Activated T-cell treated with anti-CD3 and anti-CD28 coated beads, Interleukin-2, amount 50 U/mL, for 24 hours (primary cell): ENCODE measurements around the gene SLC22A24.
"Not testable (repeated sequence)": the region's sequence is repeated elsewhere in the genome, so short reads cannot be mapped to it uniquely, and the experiment has no call there.

Experiments used
- DNase-seq: peaks from one replicate; pipeline ENCODE4 v3.0.0-alpha.2; 2020
- H3K27ac Mint-ChIP-seq: 2 replicates; pipeline ENCODE4 v1.8.0; 2020; ENCODE audit warnings: mild to moderate bottlenecking, mixed read lengths
- H3K27me3 Mint-ChIP-seq: 2 replicates; pipeline ENCODE4 v1.8.0; 2020; ENCODE audit warnings: mixed read lengths
- H3K36me3 Mint-ChIP-seq: 2 replicates; pipeline ENCODE4 v1.8.0; 2020; ENCODE audit warnings: low read depth, mixed read lengths
- H3K4me1 Mint-ChIP-seq: 2 replicates; pipeline ENCODE4 v1.8.0; 2020; ENCODE audit warnings: low read depth, mixed read lengths
- H3K4me3 Mint-ChIP-seq: 2 replicates; pipeline ENCODE4 v1.8.0; 2020; ENCODE audit warnings: mild to moderate bottlenecking, moderate library complexity, mixed read lengths
- H3K9me3 Mint-ChIP-seq: 2 replicates; pipeline ENCODE4 v1.8.0; 2020; ENCODE audit warnings: mixed read lengths

The SLC22A24 gene, protein sequence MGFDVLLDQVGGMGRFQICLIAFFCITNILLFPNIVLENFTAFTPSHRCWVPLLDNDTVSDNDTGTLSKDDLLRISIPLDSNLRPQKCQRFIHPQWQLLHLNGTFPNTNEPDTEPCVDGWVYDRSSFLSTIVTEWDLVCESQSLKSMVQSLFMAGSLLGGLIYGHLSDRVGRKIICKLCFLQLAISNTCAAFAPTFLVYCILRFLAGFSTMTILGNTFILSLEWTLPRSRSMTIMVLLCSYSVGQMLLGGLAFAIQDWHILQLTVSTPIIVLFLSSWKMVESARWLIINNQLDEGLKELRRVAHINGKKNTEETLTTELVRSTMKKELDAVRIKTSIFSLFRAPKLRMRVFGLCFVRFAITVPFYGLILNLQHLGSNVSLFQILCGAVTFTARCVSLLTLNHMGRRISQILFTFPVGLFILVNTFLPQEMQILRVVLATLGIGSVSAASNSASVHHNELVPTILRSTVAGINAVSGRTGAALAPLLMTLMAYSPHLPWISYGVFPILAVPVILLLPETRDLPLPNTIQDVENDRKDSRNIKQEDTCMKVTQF

DNA sequence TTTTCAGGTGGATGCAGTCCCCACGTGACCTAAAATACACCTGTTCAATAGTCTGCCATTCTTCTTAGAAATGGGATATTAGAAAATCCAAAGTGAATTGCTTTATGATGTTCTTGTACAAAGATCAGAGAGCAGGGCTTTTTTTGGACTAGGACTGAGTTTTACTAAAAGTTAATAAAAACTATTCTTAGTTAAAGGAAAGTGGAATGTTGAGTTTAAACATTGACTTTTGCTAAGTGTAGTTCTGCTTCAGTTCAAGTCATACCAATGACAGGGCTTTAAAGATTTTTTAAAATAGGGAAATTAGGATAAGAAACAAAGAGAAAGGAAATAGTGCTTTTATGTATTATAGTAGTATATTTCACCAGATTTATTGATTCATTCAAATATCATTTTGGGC lies at the start of gene SLC22A24:
TSS of gene SLC22A24 (minus strand) at position 101 of the 400 bp plus-strand sequence. CDS start 442 bp downstream, outside the sequence.
- H3K4me3 Mint-ChIP-seq: no peak within 1 kb of the TSS
- H3K36me3 Mint-ChIP-seq: no peaks in the 10 kb centered on the region
- H3K4me1 Mint-ChIP-seq: no peaks in the 10 kb centered on the region
- H3K9me3 Mint-ChIP-seq: no peaks in the 10 kb centered on the region
- H3K27ac Mint-ChIP-seq: no peak within 1 kb of the TSS
- no peak for DNase-seq
- peaks cover 18% of the 10 kb centered on the region for H3K27me3 Mint-ChIP-seq

DNA sequence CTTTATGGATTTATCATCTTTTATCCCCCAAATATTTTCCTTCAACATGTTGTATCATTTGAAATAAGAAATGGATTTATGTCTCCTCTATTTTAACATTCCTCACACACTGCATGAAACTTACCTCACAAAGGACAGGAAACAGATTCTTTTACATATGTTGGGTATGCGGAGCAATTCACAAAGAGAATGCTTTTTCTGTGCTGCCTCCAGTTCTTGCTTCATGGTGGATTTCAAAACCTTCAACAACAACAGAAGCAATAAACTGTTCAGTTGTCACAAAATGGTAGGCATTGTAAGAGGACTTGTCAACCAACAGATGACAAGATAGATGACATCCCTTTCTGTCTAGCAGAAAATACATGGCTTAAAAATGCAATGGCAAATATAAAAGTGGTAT lies 36.5 kb upstream of the SLC22A24 start:
- no peak overlapping the region for H3K4me3 Mint-ChIP-seq
- peaks cover 31% of the 10 kb centered on the region for H3K27me3 Mint-ChIP-seq
- no peaks in the 10 kb centered on the region for H3K36me3 Mint-ChIP-seq
- peaks cover 8% of the 10 kb centered on the region for H3K9me3 Mint-ChIP-seq
- no peak overlapping the region for H3K27ac Mint-ChIP-seq
- H3K4me1 Mint-ChIP-seq: peaks cover 1% of the 10 kb centered on the region
- no peak for DNase-seq

DNA sequence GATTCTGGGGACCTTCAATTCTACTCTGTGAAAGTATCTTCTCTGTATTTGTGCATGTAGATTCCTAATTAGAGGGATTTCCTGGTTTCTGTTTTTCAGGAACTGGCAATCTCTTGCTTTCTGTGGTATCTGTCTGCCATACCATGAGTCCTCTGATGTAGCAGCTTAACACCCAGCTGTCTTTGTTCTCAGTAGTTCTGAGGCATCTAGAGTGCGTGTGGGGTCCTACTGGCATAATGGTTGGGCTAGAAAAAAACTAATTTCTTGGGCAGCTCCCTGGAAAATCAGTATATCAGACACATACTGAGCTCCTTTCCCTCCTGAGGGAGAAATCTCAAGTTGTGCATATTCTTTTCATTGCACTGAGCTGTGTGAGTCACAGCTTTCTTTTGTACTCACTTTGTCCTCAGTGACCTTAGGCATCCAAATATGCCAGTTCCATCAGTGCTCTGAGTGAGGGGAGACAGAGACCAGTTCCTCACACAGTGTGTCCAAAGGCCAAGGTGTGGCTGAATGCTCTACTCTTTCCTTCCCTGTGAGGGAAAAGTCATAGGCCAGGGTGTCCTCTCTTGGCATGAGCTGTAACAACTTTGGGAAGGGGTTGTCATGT lies 35.5 kb upstream of the SLC22A24 start:
- Mint-ChIP-seq H3K4me3 (no peak overlapping the region), H3K27ac (no peak overlapping the region), H3K9me3 (peaks cover 8% of the 10 kb centered on the region), H3K27me3 (peaks cover 31% of the 10 kb centered on the region), H3K4me1 (peaks cover 1% of the 10 kb centered on the region), H3K36me3 (no peaks in the 10 kb centered on the region)
- DNase-seq: no peak

DNA sequence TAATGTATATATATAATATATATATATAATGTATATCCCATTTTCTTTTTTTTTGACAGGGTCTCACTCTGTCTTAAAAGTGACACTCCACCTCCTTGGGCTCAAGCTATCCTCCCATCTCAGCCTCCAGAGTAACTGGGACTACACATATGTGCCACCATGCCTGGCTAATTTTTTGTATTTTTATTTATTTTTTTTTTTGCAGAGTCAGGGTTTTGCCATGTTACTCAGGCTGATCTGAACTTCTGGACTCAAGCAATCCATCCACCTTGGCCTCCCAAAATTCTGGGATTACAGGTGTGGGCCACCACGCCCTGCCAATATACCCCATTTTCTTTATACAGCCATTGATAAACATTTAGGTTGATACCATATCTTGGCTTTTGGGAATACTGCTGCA lies 33.9 kb upstream of the SLC22A24 start:
- Mint-ChIP-seq H3K36me3 (no peaks in the 10 kb centered on the region), H3K27ac (no peak overlapping the region), H3K4me3 (no peak overlapping the region), H3K9me3 (peaks cover 8% of the 10 kb centered on the region), H3K4me1 (peaks cover 1% of the 10 kb centered on the region), H3K27me3 (peaks cover 33% of the 10 kb centered on the region)
- no peak for DNase-seq

DNA sequence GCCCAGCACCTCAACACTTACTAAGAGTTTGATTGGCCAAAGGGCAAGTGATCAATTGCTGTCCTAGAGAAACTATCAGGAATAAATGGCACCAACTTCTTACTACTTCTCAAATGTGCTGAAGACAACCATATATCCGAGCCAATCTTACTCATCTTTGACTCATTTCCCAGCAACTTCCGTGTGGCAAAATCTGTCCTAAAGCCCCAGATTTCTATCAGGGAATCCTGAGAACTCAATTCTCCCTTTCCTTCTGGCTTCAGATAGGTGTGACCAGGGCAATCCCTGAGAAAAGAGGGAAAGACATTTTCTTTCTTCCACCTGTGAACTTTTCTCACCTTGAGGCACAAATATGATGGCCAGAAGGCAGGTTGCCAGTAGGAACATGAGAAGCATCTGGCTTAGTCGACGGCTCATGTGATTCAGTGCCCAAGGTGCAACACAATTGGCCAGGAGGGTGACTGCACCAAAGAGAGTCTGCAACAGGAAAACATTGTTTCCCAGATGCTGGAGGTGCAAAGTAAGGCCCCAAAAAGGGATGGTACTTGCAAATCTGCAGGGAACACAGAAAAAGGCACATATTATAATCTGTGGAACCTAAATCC lies 21.8 kb upstream of the SLC22A24 start:
- no peak for DNase-seq
- Mint-ChIP-seq H3K4me3 (no peak overlapping the region), H3K27ac (no peak overlapping the region), H3K4me1 (no peaks in the 10 kb centered on the region), H3K9me3 (no peaks in the 10 kb centered on the region), H3K36me3 (no peaks in the 10 kb centered on the region), H3K27me3 (peaks cover 61% of the 10 kb centered on the region)

DNA sequence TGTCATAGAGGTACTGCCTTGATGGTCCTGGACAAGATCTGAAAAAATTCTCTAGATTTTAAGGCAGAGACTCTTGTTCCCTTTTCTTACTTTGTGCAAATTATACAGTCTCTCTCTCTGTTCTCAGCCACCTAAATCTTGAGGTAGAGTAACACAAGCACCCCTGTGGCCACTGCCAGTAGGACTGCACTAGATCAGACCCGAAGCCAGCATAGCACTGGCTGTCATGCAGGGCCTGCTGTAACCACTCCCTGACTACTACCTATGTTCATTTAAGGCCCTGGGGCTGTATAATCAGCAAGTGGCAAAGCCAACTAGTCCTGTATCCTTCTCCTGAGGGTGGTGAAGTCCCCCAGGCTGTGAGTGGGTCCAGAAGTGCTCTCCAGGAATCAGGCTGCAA lies 11.8 kb upstream of the SLC22A24 start:
- Mint-ChIP-seq H3K27me3 (peaks cover 32% of the 10 kb centered on the region), H3K27ac (no peak overlapping the region), H3K4me3 (no peak overlapping the region), H3K36me3 (no peaks in the 10 kb centered on the region), H3K9me3 (no peaks in the 10 kb centered on the region), H3K4me1 (no peaks in the 10 kb centered on the region)
- DNase-seq: no peak

DNA sequence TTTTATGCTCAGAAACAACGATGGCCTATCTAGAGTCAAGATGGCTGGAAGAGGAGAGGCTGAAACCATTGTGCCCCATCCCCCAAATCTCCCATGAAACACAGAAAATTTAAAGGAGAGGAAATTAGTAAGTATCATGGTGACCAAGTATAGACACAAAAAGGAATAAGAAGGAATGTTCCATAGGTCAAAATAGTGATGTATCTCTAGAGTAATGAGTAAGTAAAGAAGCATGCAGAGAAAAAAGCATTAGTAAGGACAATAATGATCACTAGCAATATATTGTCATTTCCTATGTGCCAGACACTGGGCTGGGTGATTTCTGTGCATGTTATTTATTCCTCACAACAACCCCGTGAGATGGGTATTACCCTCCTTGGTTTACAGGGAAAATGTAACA lies 2.6 kb upstream of the SLC22A24 start:
- no peak overlapping the region for H3K4me3 Mint-ChIP-seq
- no peak for DNase-seq
- no peak overlapping the region for H3K27ac Mint-ChIP-seq
- peaks cover 15% of the 10 kb centered on the region for H3K27me3 Mint-ChIP-seq
- no peaks in the 10 kb centered on the region for H3K9me3 Mint-ChIP-seq
- H3K36me3 Mint-ChIP-seq: no peaks in the 10 kb centered on the region
- H3K4me1 Mint-ChIP-seq: no peaks in the 10 kb centered on the region

DNA sequence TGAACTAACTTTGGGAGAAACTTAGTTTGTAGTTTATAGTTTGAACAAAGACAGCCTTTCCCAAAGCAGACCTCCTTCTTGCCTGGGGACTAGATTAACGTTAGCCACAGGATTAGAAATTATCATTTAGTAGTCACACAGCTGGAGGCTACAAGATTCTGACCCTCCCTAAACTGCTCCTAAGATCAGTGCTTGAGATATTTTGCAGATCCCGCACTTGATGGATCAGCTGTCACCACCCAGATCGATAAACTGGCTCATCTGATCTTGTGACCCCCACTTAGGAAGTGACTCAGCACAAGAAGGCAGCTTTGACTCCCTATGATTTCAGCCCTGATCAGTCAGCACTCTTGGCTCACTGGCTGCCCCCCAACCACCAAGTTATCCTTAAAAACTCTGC lies 1.6 kb downstream of the SLC22A24 start:
- Mint-ChIP-seq H3K4me1 (no peaks in the 10 kb centered on the region), H3K9me3 (no peaks in the 10 kb centered on the region), H3K27ac (no peak overlapping the region), H3K36me3 (no peaks in the 10 kb centered on the region), H3K27me3 (peaks cover 23% of the 10 kb centered on the region), H3K4me3 (no peak overlapping the region)
- DNase-seq: no peak

DNA sequence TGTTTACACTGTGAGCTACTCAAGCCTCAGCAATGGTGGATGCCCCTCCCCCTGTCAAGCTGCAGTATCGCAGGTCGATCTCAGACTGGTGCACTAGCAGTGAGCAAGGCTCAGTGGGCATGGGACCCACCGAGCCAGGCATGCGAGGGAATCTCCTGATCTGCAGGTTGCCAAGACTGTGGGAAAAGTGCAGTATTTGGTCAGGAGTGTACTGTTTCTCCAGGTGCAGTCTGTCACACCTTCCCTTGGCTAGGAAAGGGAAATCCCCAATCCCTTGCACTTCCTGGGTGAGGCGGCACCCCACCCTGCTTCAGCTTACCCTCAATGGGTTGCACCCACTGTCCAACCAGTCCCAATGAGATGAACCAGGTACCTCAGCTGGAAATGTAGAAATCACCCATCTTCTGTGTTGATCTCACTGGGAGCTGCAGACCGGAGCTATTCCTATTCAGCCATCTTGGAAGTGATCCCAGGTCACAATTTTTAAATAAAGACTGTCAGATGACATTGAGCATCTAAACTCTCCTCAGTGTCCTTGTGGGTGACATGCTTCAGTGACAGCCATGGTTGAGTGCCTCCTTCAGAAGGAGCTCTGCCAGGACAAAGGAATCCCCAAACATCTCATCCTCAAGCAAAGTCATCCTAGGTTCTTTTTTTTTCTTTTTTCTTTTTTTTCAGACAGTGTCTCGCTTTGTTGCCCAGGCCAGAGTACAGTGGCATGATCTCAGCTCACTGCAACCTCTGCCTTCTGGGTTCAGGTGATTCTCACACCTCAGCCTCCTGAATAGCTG lies 10.8 kb downstream of the SLC22A24 start:
- Mint-ChIP-seq H3K4me3 (no peak overlapping the region), H3K9me3 (peaks cover 11% of the 10 kb centered on the region), H3K36me3 (no peaks in the 10 kb centered on the region), H3K4me1 (no peaks in the 10 kb centered on the region), H3K27me3 (peaks cover 61% of the 10 kb centered on the region), H3K27ac (no peak overlapping the region)
- DNase-seq: no peak

DNA sequence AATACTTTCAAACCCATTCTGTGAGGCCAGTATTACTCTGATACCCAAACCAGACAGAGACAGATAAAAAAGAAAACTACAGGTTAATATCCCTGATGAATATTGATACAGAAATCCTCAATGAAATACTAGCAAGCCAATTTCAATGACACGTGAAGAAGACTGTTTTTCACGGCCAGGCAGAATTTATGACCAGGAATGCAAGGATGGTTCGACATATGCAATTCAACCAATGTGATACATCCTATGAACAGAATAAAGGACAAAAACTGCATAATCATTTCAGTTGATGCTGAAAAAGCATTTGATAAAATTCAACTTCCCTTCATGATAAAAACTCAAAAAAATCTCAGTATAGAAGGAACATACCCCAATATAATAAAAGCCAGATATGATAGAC lies 44.5 kb downstream of the SLC22A24 start:
- H3K36me3 Mint-ChIP-seq: no peaks in the 10 kb centered on the region
- peaks cover 25% of the 10 kb centered on the region for H3K9me3 Mint-ChIP-seq
- H3K27ac Mint-ChIP-seq: no peak overlapping the region
- DNase-seq: no peak
- peaks cover 14% of the 10 kb centered on the region for H3K27me3 Mint-ChIP-seq
- no peak overlapping the region for H3K4me3 Mint-ChIP-seq
- H3K4me1 Mint-ChIP-seq: no peaks in the 10 kb centered on the region

DNA sequence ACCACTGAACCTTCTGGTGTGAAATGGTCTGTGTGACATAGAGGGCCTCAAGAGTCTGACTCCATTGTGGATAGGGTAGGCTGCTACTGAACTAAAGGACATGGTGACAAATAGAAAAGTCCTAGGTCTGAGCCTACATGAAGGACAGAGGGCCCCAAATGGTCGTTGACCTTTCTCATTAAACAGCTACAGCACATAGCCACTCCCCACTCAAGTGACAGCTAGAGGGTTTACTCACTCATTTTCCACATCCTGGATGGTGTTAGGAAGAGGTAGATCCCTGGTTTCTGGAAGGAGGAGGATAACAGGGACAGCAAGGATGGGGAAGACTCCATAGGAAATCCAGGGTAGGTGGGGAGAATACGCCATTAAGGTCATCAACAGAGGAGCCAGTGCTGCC lies 63.3 kb downstream of the SLC22A24 start:
- Mint-ChIP-seq H3K27me3 (peaks cover 47% of the 10 kb centered on the region), H3K4me1 (peaks cover 1% of the 10 kb centered on the region), H3K36me3 (no peaks in the 10 kb centered on the region), H3K4me3 (no peak overlapping the region), H3K27ac (no peak overlapping the region), H3K9me3 (no peaks in the 10 kb centered on the region)
- DNase-seq: no peak

DNA sequence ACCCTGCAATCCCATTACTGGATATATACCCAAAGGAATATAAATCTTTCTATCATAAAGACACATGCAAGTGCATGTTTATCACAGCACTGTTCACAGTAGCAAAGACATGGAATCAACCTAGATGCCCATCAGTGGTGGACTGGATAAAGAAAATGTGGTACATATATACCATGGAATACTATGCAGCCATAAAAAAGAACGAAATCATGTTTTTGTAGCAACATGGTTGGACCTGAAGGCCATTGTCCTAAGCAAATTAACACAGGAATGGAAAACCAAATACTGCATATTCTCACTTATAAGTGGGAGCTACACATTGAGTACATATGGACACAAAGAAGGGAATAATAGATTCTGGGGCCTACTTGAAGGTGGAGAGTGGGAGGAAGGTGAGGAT lies 97.8 kb downstream of the SLC22A24 start:
- H3K36me3 Mint-ChIP-seq, H3K9me3 Mint-ChIP-seq, H3K4me1 Mint-ChIP-seq, H3K27ac Mint-ChIP-seq, DNase-seq, H3K4me3 Mint-ChIP-seq: not testable (repeated sequence)
- H3K27me3 Mint-ChIP-seq: peaks cover 40% of the 10 kb centered on the region

DNA sequence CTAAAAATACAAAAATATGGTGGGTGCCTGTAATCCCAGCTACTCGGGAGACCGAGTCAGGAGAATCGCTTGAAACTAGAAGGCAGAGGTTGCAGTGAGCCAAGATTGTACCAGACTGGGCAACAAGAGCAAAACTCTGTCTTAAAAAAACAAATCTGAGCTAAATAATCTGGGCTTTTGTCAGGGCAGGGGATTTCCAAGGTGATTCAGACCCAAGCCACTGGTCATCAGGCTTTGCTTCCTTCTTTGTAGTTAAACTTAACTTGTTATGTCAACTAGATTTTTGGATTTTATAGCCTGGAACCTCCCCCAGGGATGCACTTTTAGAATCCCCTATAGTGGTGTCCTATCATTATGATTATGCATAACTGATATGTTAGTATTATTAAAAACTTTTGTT lies 101.4 kb downstream of the SLC22A24 start:
- no peaks in the 10 kb centered on the region for H3K36me3 Mint-ChIP-seq
- H3K27me3 Mint-ChIP-seq: peaks cover 40% of the 10 kb centered on the region
- peaks cover 4% of the 10 kb centered on the region for H3K9me3 Mint-ChIP-seq
- no peaks in the 10 kb centered on the region for H3K4me1 Mint-ChIP-seq
- no peak for DNase-seq
- H3K4me3 Mint-ChIP-seq: no peak overlapping the region
- H3K27ac Mint-ChIP-seq: no peak overlapping the region

DNA sequence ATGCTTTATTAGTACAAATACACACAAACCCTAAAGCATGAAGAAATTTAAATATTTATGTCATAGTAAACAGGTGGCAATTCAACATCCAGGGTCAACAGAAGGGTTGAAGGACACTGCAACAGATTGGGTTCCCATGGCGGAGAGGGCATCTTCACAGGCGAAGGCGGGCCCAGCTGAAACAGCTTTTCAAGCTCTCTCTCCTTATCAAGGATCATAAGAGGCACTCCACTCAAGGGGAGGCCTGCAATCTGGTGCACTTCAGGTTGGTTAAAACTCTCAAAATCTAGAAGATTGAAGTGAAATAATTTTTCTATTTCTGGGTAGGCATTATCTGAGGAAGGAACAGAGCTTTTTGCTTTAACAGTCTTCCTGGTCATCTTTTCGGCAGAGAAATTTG lies 111.6 kb downstream of the SLC22A24 start:
- H3K27me3 Mint-ChIP-seq: peaks cover 31% of the 10 kb centered on the region
- DNase-seq: no peak
- H3K27ac Mint-ChIP-seq: no peak overlapping the region
- H3K36me3 Mint-ChIP-seq: no peaks in the 10 kb centered on the region
- H3K4me1 Mint-ChIP-seq: peaks cover 2% of the 10 kb centered on the region
- no peaks in the 10 kb centered on the region for H3K9me3 Mint-ChIP-seq
- no peak overlapping the region for H3K4me3 Mint-ChIP-seq
